HEK293 (cell line): ENCODE results near the gene MAP3K20.

Experiments used
- GLI4 ChIP-seq: fragments of 450-650 bp; formaldehyde crosslinking; IDR thresholded peaks from 2 replicates; pipeline ENCODE4 v1.5.1; 2016; ENCODE audit warnings: missing biosample characterization, missing genetic modification characterization
- KLF7 ChIP-seq: fragments of 450-650 bp; formaldehyde crosslinking; IDR thresholded peaks from 2 replicates; pipeline ENCODE4 v1.5.1; 2016; ENCODE audit warnings: missing biosample characterization, missing genetic modification characterization, borderline replicate concordance
- SCRT1 ChIP-seq: fragments of 450-650 bp; formaldehyde crosslinking; IDR thresholded peaks from 2 replicates; pipeline ENCODE4 v1.5.1; 2016; ENCODE audit warnings: missing biosample characterization, missing genetic modification characterization, borderline replicate concordance
- WT1 ChIP-seq: fragments of 450-650 bp; formaldehyde crosslinking; IDR thresholded peaks from 2 replicates; pipeline ENCODE4 v1.5.1; 2016; ENCODE audit warnings: missing biosample characterization, missing genetic modification characterization
- YY1 ChIP-seq: fragments of 450-650 bp; formaldehyde crosslinking; IDR thresholded peaks from 2 replicates; pipeline ENCODE4 v1.5.1; 2018; ENCODE audit warnings: missing biosample characterization, missing genetic modification characterization
- ZBTB17 ChIP-seq: fragments of 450-650 bp; formaldehyde crosslinking; IDR thresholded peaks from 2 replicates; pipeline ENCODE4 v1.5.1; 2016; ENCODE audit warnings: missing biosample characterization, missing genetic modification characterization
- ZBTB7A ChIP-seq: fragments of 450-650 bp; formaldehyde crosslinking; IDR thresholded peaks from 2 replicates; pipeline ENCODE4 v1.5.1; 2016; ENCODE audit warnings: low read depth, missing biosample characterization, missing genetic modification characterization
- ZNF114 ChIP-seq: fragments of 450-650 bp; formaldehyde crosslinking; IDR thresholded peaks from 2 replicates; pipeline ENCODE4 v1.5.0; 2017; ENCODE audit warnings: missing biosample characterization, missing genetic modification characterization
- ZNF146 ChIP-seq: fragments of 450-650 bp; formaldehyde crosslinking; IDR thresholded peaks from 2 replicates; pipeline ENCODE4 v1.5.1; 2016; ENCODE audit warnings: missing biosample characterization, missing genetic modification characterization
- ZNF169 ChIP-seq: fragments of 450-650 bp; formaldehyde crosslinking; IDR thresholded peaks from 2 replicates; pipeline ENCODE4 v1.5.1; 2016; ENCODE audit warnings: missing biosample characterization, missing genetic modification characterization
- ZNF18 ChIP-seq: fragments of 450-650 bp; formaldehyde crosslinking; IDR thresholded peaks from 2 replicates; pipeline ENCODE4 v1.5.1; 2016; ENCODE audit warnings: missing biosample characterization, missing genetic modification characterization
- ZNF24 ChIP-seq: fragments of 450-650 bp; formaldehyde crosslinking; IDR thresholded peaks from 2 replicates; pipeline ENCODE4 v1.5.1; 2016; ENCODE audit warnings: missing biosample characterization, missing genetic modification characterization
- ZNF266 ChIP-seq: fragments of 450-650 bp; formaldehyde crosslinking; IDR thresholded peaks from 2 replicates; pipeline ENCODE4 v1.5.1; 2016; ENCODE audit warnings: missing biosample characterization, missing genetic modification characterization, low read depth
- ZNF404 ChIP-seq: fragments of 450-650 bp; formaldehyde crosslinking; IDR thresholded peaks from 2 replicates; pipeline ENCODE4 v1.5.1; 2017; ENCODE audit warnings: missing biosample characterization, missing genetic modification characterization
- ZNF416 ChIP-seq: fragments of 450-650 bp; formaldehyde crosslinking; IDR thresholded peaks from 2 replicates; pipeline ENCODE4 v1.5.1; 2016; ENCODE audit warnings: missing biosample characterization, missing genetic modification characterization
- ZNF423 ChIP-seq: fragments of 450-650 bp; formaldehyde crosslinking; IDR thresholded peaks from 2 replicates; pipeline ENCODE4 v1.5.1; 2016; ENCODE audit warnings: missing biosample characterization, missing genetic modification characterization
- ZNF561 ChIP-seq: fragments of 450-650 bp; IDR thresholded peaks from 2 replicates; pipeline ENCODE4 v1.5.1; 2018; ENCODE audit warnings: missing biosample characterization, missing genetic modification characterization, borderline replicate concordance
- ZNF623 ChIP-seq: fragments of 450-650 bp; formaldehyde crosslinking; IDR thresholded peaks from 2 replicates; pipeline ENCODE4 v1.5.1; 2016; ENCODE audit warnings: missing biosample characterization, missing genetic modification characterization
- ZNF629 ChIP-seq: fragments of 450-650 bp; formaldehyde crosslinking; IDR thresholded peaks from 2 replicates; pipeline ENCODE4 v1.5.1; 2017; ENCODE audit warnings: missing biosample characterization, missing genetic modification characterization
- ZNF660 ChIP-seq: fragments of 450-650 bp; IDR thresholded peaks from 2 replicates; pipeline ENCODE4 v1.5.1; 2018; ENCODE audit warnings: missing biosample characterization, mild to moderate bottlenecking, missing genetic modification characterization
- ZSCAN16 ChIP-seq: fragments of 450-650 bp; formaldehyde crosslinking; IDR thresholded peaks from 2 replicates; pipeline ENCODE4 v1.5.1; 2016; ENCODE audit warnings: missing biosample characterization, missing genetic modification characterization
- TF ChIP-seq, protein P1 (sequence below): fragments of 450-650 bp; formaldehyde crosslinking; IDR thresholded peaks from 2 replicates; pipeline ENCODE4 v1.5.1; 2016; ENCODE audit warnings: missing biosample characterization, missing genetic modification characterization
- TF ChIP-seq, protein P2 (sequence below): fragments of 450-650 bp; formaldehyde crosslinking; conservative IDR thresholded peaks from 2 replicates; pipeline ENCODE4 v1.5.1; 2016; ENCODE audit warnings: low read depth, missing biosample characterization, missing genetic modification characterization
- TF ChIP-seq, protein P3 (sequence below): fragments of 450-650 bp; formaldehyde crosslinking; IDR thresholded peaks from 2 replicates; pipeline ENCODE4 v1.5.1; 2016; ENCODE audit warnings: missing biosample characterization, missing genetic modification characterization
- TF ChIP-seq, protein P4 (sequence below): fragments of 450-650 bp; formaldehyde crosslinking; IDR thresholded peaks from 2 replicates; pipeline ENCODE4 v1.5.1; 2016; ENCODE audit warnings: missing biosample characterization, missing genetic modification characterization

Gene MAP3K20

DNA sequence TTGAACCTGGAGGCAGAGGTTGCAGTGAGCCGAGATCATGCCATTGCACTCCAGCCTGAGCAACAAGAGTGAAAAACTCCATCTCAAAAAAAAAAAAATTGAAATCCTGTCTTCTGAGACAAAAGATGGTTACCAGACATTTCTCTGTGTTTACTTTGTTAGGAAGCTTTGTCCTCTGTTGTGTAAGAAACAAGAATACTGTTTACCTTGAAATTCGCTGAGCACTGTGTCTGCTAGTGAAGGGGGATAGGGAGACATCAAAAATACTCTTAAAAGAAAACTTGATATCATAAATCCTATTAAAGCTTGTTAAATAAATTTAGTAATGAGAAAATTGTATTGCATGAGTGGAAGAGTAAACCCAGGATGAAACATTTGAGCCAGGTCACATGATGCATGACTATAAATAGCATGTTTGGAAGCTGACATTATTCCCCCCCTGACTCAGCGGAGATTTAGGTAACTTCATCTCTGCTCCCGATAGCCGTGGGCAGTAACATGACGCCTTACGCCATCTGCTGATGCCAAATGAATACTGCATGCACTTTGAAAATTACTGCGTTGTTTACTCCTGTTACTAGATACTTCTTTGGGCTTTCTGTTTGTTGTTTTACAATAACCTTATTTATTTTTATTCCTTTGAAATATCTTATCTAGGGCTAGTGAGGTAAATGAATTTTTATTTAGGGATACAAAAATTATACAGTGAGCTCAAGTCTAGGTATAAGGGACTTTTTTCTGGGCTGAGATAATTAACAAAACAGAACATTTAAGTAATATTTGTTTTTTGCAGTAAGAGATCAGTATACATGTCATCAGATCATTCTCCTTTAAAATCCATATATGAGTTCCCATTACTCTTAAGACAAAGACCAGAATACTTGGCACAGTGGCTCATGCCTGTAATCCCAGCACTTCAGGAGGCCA, 134.9 kb downstream of the MAP3K20 start (continued):
- TF ChIP-seq, protein P1, sequence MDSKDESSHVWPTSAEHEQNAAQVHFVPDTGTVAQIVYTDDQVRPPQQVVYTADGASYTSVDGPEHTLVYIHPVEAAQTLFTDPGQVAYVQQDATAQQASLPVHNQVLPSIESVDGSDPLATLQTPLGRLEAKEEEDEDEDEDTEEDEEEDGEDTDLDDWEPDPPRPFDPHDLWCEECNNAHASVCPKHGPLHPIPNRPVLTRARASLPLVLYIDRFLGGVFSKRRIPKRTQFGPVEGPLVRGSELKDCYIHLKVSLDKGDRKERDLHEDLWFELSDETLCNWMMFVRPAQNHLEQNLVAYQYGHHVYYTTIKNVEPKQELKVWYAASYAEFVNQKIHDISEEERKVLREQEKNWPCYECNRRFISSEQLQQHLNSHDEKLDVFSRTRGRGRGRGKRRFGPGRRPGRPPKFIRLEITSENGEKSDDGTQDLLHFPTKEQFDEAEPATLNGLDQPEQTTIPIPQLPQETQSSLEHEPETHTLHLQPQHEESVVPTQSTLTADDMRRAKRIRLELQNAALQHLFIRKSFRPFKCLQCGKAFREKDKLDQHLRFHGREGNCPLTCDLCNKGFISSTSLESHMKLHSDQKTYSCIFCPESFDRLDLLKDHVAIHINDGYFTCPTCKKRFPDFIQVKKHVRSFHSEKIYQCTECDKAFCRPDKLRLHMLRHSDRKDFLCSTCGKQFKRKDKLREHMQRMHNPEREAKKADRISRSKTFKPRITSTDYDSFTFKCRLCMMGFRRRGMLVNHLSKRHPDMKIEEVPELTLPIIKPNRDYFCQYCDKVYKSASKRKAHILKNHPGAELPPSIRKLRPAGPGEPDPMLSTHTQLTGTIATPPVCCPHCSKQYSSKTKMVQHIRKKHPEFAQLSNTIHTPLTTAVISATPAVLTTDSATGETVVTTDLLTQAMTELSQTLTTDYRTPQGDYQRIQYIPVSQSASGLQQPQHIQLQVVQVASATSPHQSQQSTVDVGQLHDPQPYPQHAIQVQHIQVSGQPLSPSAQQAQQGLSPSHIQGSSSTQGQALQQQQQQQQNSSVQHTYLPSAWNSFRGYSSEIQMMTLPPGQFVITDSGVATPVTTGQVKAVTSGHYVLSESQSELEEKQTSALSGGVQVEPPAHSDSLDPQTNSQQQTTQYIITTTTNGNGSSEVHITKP (tag by site-specific recombination), result peak; percentile 88
- no peak for TF ChIP-seq ZBTB7A
- no peak for TF ChIP-seq ZNF146 (tag by site-specific recombination)
- no peak for TF ChIP-seq ZNF623 (tag by site-specific recombination)
- no peak for TF ChIP-seq ZNF18 (tag by site-specific recombination)
- peak; percentile 52; the same call in 1 of the 2 replicates for TF ChIP-seq ZNF629 (tag by site-specific recombination)
- 0 out of 2 replicates have a peak, but pooled peaks have one; percentile 29 for TF ChIP-seq ZNF24 (tag by site-specific recombination)
- TF ChIP-seq, protein P2, sequence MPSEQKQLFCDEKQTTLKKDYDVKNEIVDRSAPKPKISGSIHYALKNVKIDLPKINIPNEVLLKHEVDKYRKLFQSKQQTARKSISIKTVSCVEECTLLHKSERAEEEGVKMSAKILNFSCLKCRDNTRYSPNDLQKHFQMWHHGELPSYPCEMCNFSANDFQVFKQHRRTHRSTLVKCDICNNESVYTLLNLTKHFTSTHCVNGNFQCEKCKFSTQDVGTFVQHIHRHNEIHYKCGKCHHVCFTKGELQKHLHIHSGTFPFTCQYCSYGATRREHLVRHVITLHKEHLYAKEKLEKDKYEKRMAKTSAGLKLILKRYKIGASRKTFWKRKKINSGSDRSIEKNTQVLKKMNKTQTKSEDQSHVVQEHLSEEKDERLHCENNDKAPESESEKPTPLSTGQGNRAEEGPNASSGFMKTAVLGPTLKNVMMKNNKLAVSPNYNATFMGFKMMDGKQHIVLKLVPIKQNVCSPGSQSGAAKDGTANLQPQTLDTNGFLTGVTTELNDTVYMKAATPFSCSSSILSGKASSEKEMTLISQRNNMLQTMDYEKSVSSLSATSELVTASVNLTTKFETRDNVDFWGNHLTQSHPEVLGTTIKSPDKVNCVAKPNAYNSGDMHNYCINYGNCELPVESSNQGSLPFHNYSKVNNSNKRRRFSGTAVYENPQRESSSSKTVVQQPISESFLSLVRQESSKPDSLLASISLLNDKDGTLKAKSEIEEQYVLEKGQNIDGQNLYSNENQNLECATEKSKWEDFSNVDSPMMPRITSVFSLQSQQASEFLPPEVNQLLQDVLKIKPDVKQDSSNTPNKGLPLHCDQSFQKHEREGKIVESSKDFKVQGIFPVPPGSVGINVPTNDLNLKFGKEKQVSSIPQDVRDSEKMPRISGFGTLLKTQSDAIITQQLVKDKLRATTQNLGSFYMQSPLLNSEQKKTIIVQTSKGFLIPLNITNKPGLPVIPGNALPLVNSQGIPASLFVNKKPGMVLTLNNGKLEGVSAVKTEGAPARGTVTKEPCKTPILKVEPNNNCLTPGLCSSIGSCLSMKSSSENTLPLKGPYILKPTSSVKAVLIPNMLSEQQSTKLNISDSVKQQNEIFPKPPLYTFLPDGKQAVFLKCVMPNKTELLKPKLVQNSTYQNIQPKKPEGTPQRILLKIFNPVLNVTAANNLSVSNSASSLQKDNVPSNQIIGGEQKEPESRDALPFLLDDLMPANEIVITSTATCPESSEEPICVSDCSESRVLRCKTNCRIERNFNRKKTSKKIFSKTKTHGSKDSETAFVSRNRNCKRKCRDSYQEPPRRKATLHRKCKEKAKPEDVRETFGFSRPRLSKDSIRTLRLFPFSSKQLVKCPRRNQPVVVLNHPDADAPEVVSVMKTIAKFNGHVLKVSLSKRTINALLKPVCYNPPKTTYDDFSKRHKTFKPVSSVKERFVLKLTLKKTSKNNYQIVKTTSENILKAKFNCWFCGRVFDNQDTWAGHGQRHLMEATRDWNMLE (tag by site-specific recombination), result no peak; the same call in 1 of the 2 replicates
- peak; percentile 39 for TF ChIP-seq ZBTB17 (tag by site-specific recombination)
- TF ChIP-seq ZSCAN16, result no peak
- no peak for TF ChIP-seq YY1
- no peak for TF ChIP-seq ZNF416 (tag by site-specific recombination)
- no peak for TF ChIP-seq WT1 (tag by site-specific recombination)
- TF ChIP-seq ZNF423, result no peak
- TF ChIP-seq GLI4, result no peak
- TF ChIP-seq ZNF404 (tag by site-specific recombination), result no peak
- TF ChIP-seq ZNF561 (tag by site-specific recombination), result no peak
- TF ChIP-seq, protein P3, sequence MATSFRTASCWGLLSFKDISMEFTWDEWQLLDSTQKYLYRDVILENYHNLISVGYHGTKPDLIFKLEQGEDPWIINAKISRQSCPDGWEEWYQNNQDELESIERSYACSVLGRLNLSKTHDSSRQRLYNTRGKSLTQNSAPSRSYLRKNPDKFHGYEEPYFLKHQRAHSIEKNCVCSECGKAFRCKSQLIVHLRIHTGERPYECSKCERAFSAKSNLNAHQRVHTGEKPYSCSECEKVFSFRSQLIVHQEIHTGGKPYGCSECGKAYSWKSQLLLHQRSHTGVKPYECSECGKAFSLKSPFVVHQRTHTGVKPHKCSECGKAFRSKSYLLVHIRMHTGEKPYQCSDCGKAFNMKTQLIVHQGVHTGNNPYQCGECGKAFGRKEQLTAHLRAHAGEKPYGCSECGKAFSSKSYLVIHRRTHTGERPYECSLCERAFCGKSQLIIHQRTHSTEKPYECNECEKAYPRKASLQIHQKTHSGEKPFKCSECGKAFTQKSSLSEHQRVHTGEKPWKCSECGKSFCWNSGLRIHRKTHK (tag by site-specific recombination), result no peak
- TF ChIP-seq SCRT1 (tag by site-specific recombination), result no peak
- no peak for TF ChIP-seq ZNF169 (tag by site-specific recombination)
- TF ChIP-seq, protein P4, sequence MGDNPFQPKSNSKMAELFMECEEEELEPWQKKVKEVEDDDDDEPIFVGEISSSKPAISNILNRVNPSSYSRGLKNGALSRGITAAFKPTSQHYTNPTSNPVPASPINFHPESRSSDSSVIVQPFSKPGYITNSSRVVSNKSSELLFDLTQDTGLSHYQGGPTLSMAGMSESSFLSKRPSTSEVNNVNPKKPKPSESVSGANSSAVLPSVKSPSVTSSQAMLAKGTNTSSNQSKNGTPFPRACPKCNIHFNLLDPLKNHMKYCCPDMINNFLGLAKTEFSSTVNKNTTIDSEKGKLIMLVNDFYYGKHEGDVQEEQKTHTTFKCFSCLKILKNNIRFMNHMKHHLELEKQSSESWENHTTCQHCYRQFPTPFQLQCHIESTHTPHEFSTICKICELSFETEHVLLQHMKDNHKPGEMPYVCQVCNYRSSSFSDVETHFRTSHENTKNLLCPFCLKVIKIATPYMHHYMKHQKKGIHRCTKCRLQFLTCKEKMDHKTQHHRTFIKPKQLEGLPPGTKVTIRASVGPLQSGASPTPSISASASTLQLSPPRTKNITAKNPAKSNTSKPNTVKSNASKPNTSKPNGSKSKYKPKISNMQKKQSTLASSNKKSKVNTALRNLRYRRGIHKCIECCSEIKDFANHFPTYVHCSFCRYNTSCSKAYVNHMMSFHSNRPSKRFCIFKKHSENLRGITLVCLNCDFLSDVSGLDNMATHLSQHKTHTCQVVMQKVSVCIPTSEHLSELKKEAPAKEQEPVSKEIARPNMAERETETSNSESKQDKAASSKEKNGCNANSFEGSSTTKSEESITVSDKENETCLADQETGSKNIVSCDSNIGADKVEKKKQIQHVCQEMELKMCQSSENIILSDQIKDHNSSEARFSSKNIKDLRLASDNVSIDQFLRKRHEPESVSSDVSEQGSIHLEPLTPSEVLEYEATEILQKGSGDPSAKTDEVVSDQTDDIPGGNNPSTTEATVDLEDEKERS (tag by site-specific recombination), result no peak
- TF ChIP-seq ZNF266, result no peak
- TF ChIP-seq ZNF660, result peak; percentile 88; the same call in 1 of the 2 replicates
- TF ChIP-seq KLF7, result no peak
- no peak for TF ChIP-seq ZNF114
